Gastrocnemius medialis (tissue), 4 donors: ENCODE results near the gene HYAL1. TPM values are rescaled to one million over a fixed set of nuclear protein-coding genes. Genes with fewer than 3 reads are reported as not detected.
A peak's percentile ranks its signal among the peaks of the same experiment; 100 is the strongest.

Source experiments
- ATAC-seq, 2 donors: fragments of 150-250 bp; one replicate each; pipeline ENCODE4 v1.9.1; 2016
- DNase-seq, 2 donors: peaks; one replicate each; pipeline ENCODE4 v3.0.0-alpha.2; 2019
- H3K27ac ChIP-seq, 4 donors: fragments of 200-600 bp; sonication (generic); 1 replicate in 1 of 4; 2 replicates in 3 of 4; pipeline ENCODE4 v1.5.1; 2016 to 2018; ENCODE audit warnings: mild to moderate bottlenecking in 2 of 4, moderate library complexity in 1 of 4
- H3K27me3 ChIP-seq, 3 donors: fragments of 200-600 bp; sonication (generic) in 2 of 3; 1 replicate in 1 of 3; 2 replicates in 2 of 3; pipeline versions ENCODE4 v1.5.1 to v1.6.0; 2016 to 2019; ENCODE audit warnings: mild to moderate bottlenecking in 1 of 3, moderate library complexity in 1 of 3
- H3K36me3 ChIP-seq, 2 donors: fragments of 200-600 bp; sonication (generic) in 1 of 2; one replicate each; pipeline ENCODE4 v1.5.1; 2017 to 2018
- H3K4me1 ChIP-seq, 2 donors: fragments of 200-600 bp; sonication (generic) in 1 of 2; one replicate each; pipeline ENCODE4 v1.5.1; 2016 to 2017; ENCODE audit warnings: mild to moderate bottlenecking in 2 of 2
- H3K4me3 ChIP-seq, 4 donors: fragments of 200-600 bp; sonication (generic) in 3 of 4; 1 replicate in 1 of 4; 2 replicates in 3 of 4; pipeline ENCODE4 v1.5.1; 2016 to 2019; ENCODE audit warnings: mild to moderate bottlenecking in 2 of 4
- H3K9me3 ChIP-seq, 3 donors: fragments of 200-600 bp; sonication (generic) in 2 of 3; 1 replicate in 1 of 3; 2 replicates in 2 of 3; pipeline ENCODE4 v1.5.1; 2016 to 2019
- POLR2A ChIP-seq, 2 donors: fragments of 450-650 bp; IDR thresholded peaks; one replicate each; pipeline ENCODE4 v1.6.1; 2017; ENCODE audit warnings: antibody characterized with exemption in 2 of 2, mild to moderate bottlenecking in 2 of 2, moderate library complexity in 2 of 2
- in situ Hi-C, 4 donors: fragments of 200-750 bp; cut with MboI; loops; one replicate each; pipeline versions ENCODE4 v1.15.0 to v1.8.0; 2017; ENCODE audit warnings: low sequenced_read_pairs in 4 of 4
- intact Hi-C: fragments of 100-400 bp; cut with DNase I; formaldehyde crosslinking; loops from one replicate; pipeline ENCODE4 v1.15.1; 2023; ENCODE audit warnings: low total_unique reads
- total RNA-seq, 4 donors: library from RNA; depleted of rRNA; stranded (reverse); fragments of >200 nt; gene quantifications; one replicate each; pipeline versions ENCODE4 v1.1.0 to v1.2.3, GENCODE V29; 2016
- TF ChIP-seq, protein P1 (sequence below), 5 experiments: fragments of 450-650 bp in 3 of 5; fragments of 200-600 bp in 2 of 5; sonication (generic) in 2 of 5; IDR thresholded peaks in 4 of 5; conservative IDR thresholded peaks in 1 of 5; 1 replicate in 4 of 5; 2 replicates in 1 of 5; pipeline ENCODE4 v1.5.1; 2016 to 2019; ENCODE audit warnings: antibody characterized with exemption in 5 of 5, mild to moderate bottlenecking in 3 of 5, moderate library complexity in 3 of 5

HYAL1 gene
- total RNA-seq, 4 donors from 2014 or later, result 3.6 to 14.6 (median 9.1) TPM

DNA sequence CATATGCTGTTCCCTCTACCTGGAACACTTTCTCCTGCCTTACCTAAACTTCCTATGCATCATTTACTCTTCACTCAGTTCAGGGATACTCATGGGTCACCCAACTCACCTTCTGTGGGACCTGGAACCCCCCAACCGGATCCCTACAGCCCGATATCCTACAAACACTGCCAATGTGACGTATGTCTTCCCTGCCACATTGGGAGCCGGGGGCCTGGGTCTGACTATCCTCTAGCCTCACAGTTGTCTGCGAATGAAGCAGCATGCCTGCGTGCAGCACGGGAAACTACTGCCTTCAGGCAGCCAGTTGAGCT is 46.8 kb upstream of the HYAL1 start:
- in situ Hi-C loops, result loop anchor here in 1 of 4 donors (25.0 kb wide), 1 partner anchor 187 kb away; no protein-coding TSS in a partner anchor
- no peaks in the 10 kb centered on the region for H3K9me3 ChIP-seq
- no peak for ATAC-seq
- peaks cover 28 to 51% of the 10 kb centered on the region in 2 donors for H3K4me1 ChIP-seq
- TF ChIP-seq, protein P1, sequence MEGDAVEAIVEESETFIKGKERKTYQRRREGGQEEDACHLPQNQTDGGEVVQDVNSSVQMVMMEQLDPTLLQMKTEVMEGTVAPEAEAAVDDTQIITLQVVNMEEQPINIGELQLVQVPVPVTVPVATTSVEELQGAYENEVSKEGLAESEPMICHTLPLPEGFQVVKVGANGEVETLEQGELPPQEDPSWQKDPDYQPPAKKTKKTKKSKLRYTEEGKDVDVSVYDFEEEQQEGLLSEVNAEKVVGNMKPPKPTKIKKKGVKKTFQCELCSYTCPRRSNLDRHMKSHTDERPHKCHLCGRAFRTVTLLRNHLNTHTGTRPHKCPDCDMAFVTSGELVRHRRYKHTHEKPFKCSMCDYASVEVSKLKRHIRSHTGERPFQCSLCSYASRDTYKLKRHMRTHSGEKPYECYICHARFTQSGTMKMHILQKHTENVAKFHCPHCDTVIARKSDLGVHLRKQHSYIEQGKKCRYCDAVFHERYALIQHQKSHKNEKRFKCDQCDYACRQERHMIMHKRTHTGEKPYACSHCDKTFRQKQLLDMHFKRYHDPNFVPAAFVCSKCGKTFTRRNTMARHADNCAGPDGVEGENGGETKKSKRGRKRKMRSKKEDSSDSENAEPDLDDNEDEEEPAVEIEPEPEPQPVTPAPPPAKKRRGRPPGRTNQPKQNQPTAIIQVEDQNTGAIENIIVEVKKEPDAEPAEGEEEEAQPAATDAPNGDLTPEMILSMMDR (IDR thresholded peaks at IDR 0.05 in 4 of 5, conservative IDR thresholded peaks at IDR 0.05 in 1 of 5), result no peak
- no peak for TF ChIP-seq POLR2A (IDR thresholded peaks at IDR 0.05)
- intact Hi-C loops, result loop anchor here (10.0 kb wide), 1 partner anchor 1045 kb away; the partner anchor contains the start of gene RBM15B
- peaks cover 0 to 33% of the 10 kb centered on the region in 2 donors for H3K36me3 ChIP-seq
- H3K27me3 ChIP-seq, result no peaks in the 10 kb centered on the region
- H3K4me3 ChIP-seq, result peak overlapping the region; percentile 64 to 91 (median 76)
- DNase-seq, result no peak
- peak overlapping the region; percentile 86 to 97 (median 90) for H3K27ac ChIP-seq

DNA sequence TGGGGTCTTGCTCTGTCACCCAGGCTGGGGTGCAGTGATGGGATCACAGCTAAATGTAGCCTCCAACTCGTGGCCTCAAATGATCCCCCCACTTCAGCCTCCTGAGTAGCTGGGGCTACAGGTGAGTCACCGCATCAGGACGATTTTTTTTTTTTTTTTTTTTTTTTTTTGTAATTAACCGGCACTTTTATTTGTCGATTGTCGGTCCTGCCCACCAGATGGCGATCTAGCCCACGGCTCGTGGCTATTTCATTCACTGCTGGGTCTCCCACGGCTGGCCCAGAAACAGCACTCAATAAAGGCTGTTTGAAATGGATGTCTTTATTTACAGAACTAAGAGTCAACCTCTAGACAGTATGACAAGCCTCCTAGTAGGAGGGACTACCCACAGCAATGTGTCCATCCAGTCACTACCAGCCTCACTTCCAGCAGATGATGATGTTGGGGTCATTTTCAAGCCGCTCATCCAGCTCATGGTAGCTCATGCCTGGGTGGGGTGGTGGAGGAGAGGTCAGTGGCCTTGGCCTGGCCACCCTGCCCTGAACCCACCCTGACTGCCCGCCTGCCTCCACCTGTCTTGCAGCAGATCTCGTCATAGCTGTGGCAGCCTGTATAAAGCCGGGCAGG is 43.9 kb upstream of the HYAL1 start:
- no peak for TF ChIP-seq POLR2A (IDR thresholded peaks at IDR 0.05)
- TF ChIP-seq, protein P1 (IDR thresholded peaks at IDR 0.05 in 4 of 5, conservative IDR thresholded peaks at IDR 0.05 in 1 of 5), result peak in 4 of 5 experiments; percentile 52 to 62 (median 58)
- no peaks in the 10 kb centered on the region for H3K9me3 ChIP-seq
- ATAC-seq, result no peak
- no peak overlapping the region for H3K4me3 ChIP-seq
- DNase-seq, result peak in 1 of 2 donors; percentile 51
- no peaks in the 10 kb centered on the region for H3K27me3 ChIP-seq
- in situ Hi-C loops (loop anchor here in 3 of 4 donors (5.0 to 10.0 kb wide), 3 partner anchors 195 to 200 kb away; no protein-coding TSS in a partner anchor), intact Hi-C loops (loop anchor here (1.0 kb wide), 2 partner anchors 41 to 195 kb away; no protein-coding TSS in a partner anchor)
- H3K27ac ChIP-seq, result peak overlapping the region in 3 of 4 donors; percentile 7 to 14 (median 12)
- H3K4me1 ChIP-seq, result peaks cover 23 to 45% of the 10 kb centered on the region in 2 donors
- H3K36me3 ChIP-seq, result peaks cover 0 to 11% of the 10 kb centered on the region in 2 donors

DNA sequence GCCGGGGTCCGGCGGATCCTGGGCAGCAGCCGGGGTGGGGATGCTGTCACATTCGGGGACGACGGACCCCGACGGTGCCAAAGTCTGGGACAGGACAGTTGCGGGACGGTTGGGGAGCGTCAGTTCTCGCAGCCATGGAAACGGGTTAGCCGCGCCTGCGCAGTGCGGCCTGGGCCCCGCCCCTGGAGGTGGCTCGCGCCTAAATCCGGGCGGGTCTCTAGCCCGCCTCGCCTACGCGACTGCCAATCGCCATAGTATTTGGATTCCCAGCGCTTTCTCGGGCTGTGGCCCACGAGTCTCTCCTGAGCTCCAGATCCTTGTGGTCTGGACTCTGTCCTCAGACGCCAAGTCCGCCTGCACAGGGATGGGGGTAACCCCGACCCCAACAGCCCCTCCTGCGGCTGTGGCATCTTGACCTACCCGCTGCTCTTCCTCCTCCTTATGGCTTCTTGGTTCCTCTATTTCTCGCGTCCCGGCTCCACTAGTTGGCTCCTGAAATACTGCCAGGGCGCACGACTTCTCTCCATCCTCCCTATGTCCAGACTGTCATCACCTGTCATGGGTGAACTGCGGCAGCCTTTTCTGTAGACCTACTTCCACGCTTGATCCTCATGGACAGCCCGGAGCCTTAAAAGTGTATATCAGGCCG is 42.3 kb upstream of the HYAL1 start, which contains the start of gene ZMYND10:
Gene ZMYND10 (minus strand): TSS at position 147 of the 649 bp plus-strand sequence. CDS start 153 bp downstream, outside the sequence.
- Histone ChIP-seq H3K4me1 (peaks cover 11 to 41% of the 10 kb centered on the region in 2 donors), H3K27me3 (no peaks in the 10 kb centered on the region), H3K36me3 (peaks cover 0 to 11% of the 10 kb centered on the region in 2 donors), H3K4me3 (peak within 1 kb of the TSS; percentile 17 to 40 (median 21)), H3K9me3 (no peaks in the 10 kb centered on the region), H3K27ac (no peak within 1 kb of the TSS)
- intact Hi-C loops, result no loop called here
- ATAC-seq, result no peak
- TF ChIP-seq, protein P1 (IDR thresholded peaks at IDR 0.05 in 4 of 5, conservative IDR thresholded peaks at IDR 0.05 in 1 of 5), result no peak
- TF ChIP-seq POLR2A (IDR thresholded peaks at IDR 0.05), result no peak
- in situ Hi-C loops, result loop anchor here in 3 of 4 donors (5.0 to 10.0 kb wide), 3 partner anchors 197 to 202 kb away; no protein-coding TSS in a partner anchor
- DNase-seq, result no peak

DNA sequence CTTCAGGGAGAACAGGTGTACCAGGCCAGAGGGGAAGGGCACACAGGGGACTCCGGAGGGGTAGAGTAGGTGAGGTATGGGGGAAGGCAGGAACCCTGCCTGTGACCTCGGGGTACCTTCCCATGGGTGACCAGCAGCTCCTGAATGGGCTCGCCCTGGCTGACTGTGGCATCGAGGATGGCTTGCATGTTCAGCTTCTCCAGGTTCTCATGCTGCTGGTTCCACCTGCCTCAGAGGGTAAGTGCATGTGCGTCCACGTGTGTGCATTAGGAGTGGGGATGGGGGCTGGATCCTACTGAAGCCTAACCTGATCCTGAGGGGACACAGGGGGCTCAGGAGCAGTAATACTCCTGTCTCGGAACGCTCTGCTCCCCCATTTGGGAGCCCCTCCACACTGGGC is 41.6 kb upstream of the HYAL1 start:
- H3K4me1 ChIP-seq, result peaks cover 8 to 40% of the 10 kb centered on the region in 2 donors
- intact Hi-C loops (no loop called here), in situ Hi-C loops (loop anchor here in 3 of 4 donors (5.0 to 10.0 kb wide), 3 partner anchors 197 to 202 kb away; no protein-coding TSS in a partner anchor)
- H3K36me3 ChIP-seq, result peaks cover 0 to 11% of the 10 kb centered on the region in 2 donors
- no peaks in the 10 kb centered on the region for H3K27me3 ChIP-seq
- TF ChIP-seq POLR2A (IDR thresholded peaks at IDR 0.05), result no peak
- TF ChIP-seq, protein P1 (IDR thresholded peaks at IDR 0.05 in 4 of 5, conservative IDR thresholded peaks at IDR 0.05 in 1 of 5), result no peak
- H3K27ac ChIP-seq, result no peak overlapping the region
- ATAC-seq (no peak), DNase-seq (no peak)
- H3K9me3 ChIP-seq, result no peaks in the 10 kb centered on the region
- no peak overlapping the region for H3K4me3 ChIP-seq
